OCI-LY3 (cell line): ENCODE measurements around the gene EIF4H.

Source experiments
- H2AFZ ChIP-seq: fragments of 200-600, 300-600 bp; shearing (Covaris generic); 2 replicates; pipeline ENCODE4 v1.6.0; 2014; ENCODE audit warnings: antibody characterized with exemption, low read depth, low read length
- H3K27ac ChIP-seq: fragments of 200-600, 300-600 bp; sonication (generic); 2 replicates; pipeline ENCODE4 v1.5.1; 2014; ENCODE audit warnings: mild to moderate bottlenecking, low read length, moderate library complexity, mixed read lengths
- H3K27me3 ChIP-seq: fragments of 200-600, 300-600 bp; sonication (generic); 2 replicates; pipeline ENCODE4 v1.6.1; 2014; ENCODE audit warnings: low read depth, low read length, mixed read lengths
- H3K36me3 ChIP-seq: fragments of 200-600, 300-600 bp; sonication (generic); replicated peaks from 2 replicates; pipeline ENCODE3; 2014; ENCODE audit warnings: low read depth, low read length, mixed read lengths
- H3K4me1 ChIP-seq: fragments of 300-600, 200-600 bp; sonication (generic); 2 replicates; pipeline ENCODE4 v1.6.1; 2014; ENCODE audit warnings: low read length, mixed read lengths
- H3K4me2 ChIP-seq: fragments of 200-600, 300-600 bp; sonication (generic); 2 replicates; pipeline ENCODE4 v1.6.1; 2014; ENCODE audit warnings: low read length, mixed read lengths
- H3K4me3 ChIP-seq: fragments of 300-600, 200-600 bp; sonication (generic); 2 replicates; pipeline ENCODE4 v1.5.1; 2014; ENCODE audit warnings: antibody characterized with exemption, mild to moderate bottlenecking, low read length, moderate library complexity
- H3K79me2 ChIP-seq: fragments of 300-600, 200-600 bp; shearing (Covaris generic); 2 replicates; pipeline ENCODE4 v1.6.1; 2014; ENCODE audit warnings: mild to moderate bottlenecking, low read length, mixed read lengths
- H3K9ac ChIP-seq: fragments of 300-600, 200-600 bp; shearing (Covaris generic); 2 replicates; pipeline ENCODE4 v1.6.0; 2014; ENCODE audit warnings: mild to moderate bottlenecking, low read length, moderate library complexity
- H3K9me3 ChIP-seq: fragments of 200-600, 300-600 bp; shearing (Covaris generic); 2 replicates; pipeline ENCODE4 v1.6.1; 2014; ENCODE audit warnings: low read length, mixed read lengths; ENCODE audit not compliant: insufficient read depth
- H4K20me1 ChIP-seq: fragments of 200-600, 300-600 bp; sonication (generic); 2 replicates; pipeline ENCODE4 v1.6.1; 2016; ENCODE audit warnings: low read length, mixed read lengths; ENCODE audit not compliant: insufficient read depth
- EZH2phosphoT487 ChIP-seq: fragments of 200-600 bp; shearing (Covaris generic); IDR thresholded peaks from 2 replicates; pipeline ENCODE4 v1.6.1; 2018; ENCODE audit warnings: antibody characterized with exemption, mixed run types, low read depth
- TF ChIP-seq, protein P1 (sequence below): fragments of 200-600, 300-600 bp; sonication (generic); IDR thresholded peaks from 2 replicates; pipeline ENCODE4 v1.5.1; 2014; ENCODE audit warnings: antibody characterized with exemption, low read length, low read depth

The EIF4H gene

DNA sequence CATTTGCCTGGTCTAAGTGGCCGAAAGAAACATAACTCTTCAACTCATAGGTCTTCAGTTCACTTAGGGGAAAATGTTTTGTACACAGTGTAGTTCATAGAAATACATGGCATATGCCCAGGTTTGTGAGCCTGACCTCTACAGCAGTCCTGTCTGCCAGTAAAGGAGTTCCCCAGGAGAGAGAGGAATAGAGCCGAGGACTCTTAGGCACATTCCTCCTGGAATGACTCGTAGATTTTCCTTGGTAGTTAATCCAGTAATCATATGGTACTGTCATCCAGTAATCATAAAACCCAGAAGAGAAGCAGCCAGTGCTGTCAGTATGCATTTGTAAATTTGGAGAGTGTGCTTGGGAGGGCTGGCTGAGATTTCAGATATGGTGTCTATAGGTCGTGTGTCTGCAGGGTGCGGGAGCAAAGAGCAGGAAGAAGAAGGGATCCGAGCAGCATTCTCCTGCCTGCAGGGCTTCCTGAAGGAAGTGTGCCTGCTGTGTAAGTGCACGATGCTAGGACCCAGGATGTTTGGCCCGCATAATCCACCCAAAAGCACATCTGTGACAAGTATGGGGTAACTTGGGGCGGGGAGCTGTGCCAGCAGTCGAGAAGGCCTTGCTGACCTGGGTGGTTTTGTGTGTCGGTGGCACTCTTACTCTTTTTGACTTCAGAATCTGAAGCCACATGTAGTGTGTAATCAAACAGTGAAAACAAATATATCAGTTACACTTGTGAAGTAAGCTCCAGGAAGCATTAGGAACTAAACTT, 13.9 kb downstream of the EIF4H start:
- Histone ChIP-seq H3K4me3 (no peak overlapping the region), H4K20me1 (peaks cover 66% of the 10 kb centered on the region), H3K4me2 (no peak overlapping the region), H2AFZ (no peak overlapping the region), H3K27me3 (no peaks in the 10 kb centered on the region), H3K36me3 (peaks cover 69% of the 10 kb centered on the region), H3K27ac (no peak overlapping the region), H3K9me3 (no peaks in the 10 kb centered on the region), H3K4me1 (peaks cover 2% of the 10 kb centered on the region; the same call in 1 of the 2 replicates), H3K79me2 (peaks cover 91% of the 10 kb centered on the region), H3K9ac (no peak overlapping the region)
- no peak for TF ChIP-seq EZH2phosphoT487
- TF ChIP-seq, protein P1, sequence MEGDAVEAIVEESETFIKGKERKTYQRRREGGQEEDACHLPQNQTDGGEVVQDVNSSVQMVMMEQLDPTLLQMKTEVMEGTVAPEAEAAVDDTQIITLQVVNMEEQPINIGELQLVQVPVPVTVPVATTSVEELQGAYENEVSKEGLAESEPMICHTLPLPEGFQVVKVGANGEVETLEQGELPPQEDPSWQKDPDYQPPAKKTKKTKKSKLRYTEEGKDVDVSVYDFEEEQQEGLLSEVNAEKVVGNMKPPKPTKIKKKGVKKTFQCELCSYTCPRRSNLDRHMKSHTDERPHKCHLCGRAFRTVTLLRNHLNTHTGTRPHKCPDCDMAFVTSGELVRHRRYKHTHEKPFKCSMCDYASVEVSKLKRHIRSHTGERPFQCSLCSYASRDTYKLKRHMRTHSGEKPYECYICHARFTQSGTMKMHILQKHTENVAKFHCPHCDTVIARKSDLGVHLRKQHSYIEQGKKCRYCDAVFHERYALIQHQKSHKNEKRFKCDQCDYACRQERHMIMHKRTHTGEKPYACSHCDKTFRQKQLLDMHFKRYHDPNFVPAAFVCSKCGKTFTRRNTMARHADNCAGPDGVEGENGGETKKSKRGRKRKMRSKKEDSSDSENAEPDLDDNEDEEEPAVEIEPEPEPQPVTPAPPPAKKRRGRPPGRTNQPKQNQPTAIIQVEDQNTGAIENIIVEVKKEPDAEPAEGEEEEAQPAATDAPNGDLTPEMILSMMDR, result no peak

- Histone ChIP-seq H3K79me2 (peaks cover 76% of the 10 kb centered on the region), H3K9me3 (no peaks in the 10 kb centered on the region), H3K27ac (no peak overlapping the region), H3K4me3 (no peak overlapping the region), H3K27me3 (no peaks in the 10 kb centered on the region), H4K20me1 (peaks cover 45% of the 10 kb centered on the region), H3K36me3 (peaks cover 78% of the 10 kb centered on the region), H2AFZ (no peak overlapping the region), H3K4me2 (no peak overlapping the region), H3K9ac (no peak overlapping the region), H3K4me1 (no peaks in the 10 kb centered on the region)
- TF ChIP-seq, protein P1, result no peak
- TF ChIP-seq EZH2phosphoT487, result no peak
Measured at GRCh38 chr7:74190259-74190658, 16.1 kb downstream of the EIF4H start.

- peaks cover 66% of the 10 kb centered on the region for H3K79me2 ChIP-seq
- H4K20me1 ChIP-seq, result peaks cover 35% of the 10 kb centered on the region
- no peak overlapping the region for H2AFZ ChIP-seq
- no peaks in the 10 kb centered on the region for H3K9me3 ChIP-seq
- H3K4me2 ChIP-seq, result no peak overlapping the region
- H3K27ac ChIP-seq, result no peak overlapping the region
- peaks cover 74% of the 10 kb centered on the region for H3K36me3 ChIP-seq
- TF ChIP-seq EZH2phosphoT487, result no peak
- no peak overlapping the region for H3K4me3 ChIP-seq
- H3K4me1 ChIP-seq, result no peaks in the 10 kb centered on the region
- H3K27me3 ChIP-seq, result no peaks in the 10 kb centered on the region
- H3K9ac ChIP-seq, result no peak overlapping the region
Measured at GRCh38 chr7:74191231-74191630, 17.1 kb downstream of the EIF4H start.

- Histone ChIP-seq H3K27me3 (no peaks in the 10 kb centered on the region), H3K9ac (no peak overlapping the region), H3K4me1 (no peaks in the 10 kb centered on the region), H4K20me1 (peaks cover 22% of the 10 kb centered on the region), H3K27ac (no peak overlapping the region), H3K36me3 (peaks cover 70% of the 10 kb centered on the region), H3K9me3 (no peaks in the 10 kb centered on the region), H3K4me3 (no peak overlapping the region), H3K4me2 (no peak overlapping the region), H2AFZ (no peak overlapping the region), H3K79me2 (peaks cover 48% of the 10 kb centered on the region)
- TF ChIP-seq EZH2phosphoT487, result no peak
Measured at GRCh38 chr7:74193054-74193453, 18.9 kb downstream of the EIF4H start.

DNA sequence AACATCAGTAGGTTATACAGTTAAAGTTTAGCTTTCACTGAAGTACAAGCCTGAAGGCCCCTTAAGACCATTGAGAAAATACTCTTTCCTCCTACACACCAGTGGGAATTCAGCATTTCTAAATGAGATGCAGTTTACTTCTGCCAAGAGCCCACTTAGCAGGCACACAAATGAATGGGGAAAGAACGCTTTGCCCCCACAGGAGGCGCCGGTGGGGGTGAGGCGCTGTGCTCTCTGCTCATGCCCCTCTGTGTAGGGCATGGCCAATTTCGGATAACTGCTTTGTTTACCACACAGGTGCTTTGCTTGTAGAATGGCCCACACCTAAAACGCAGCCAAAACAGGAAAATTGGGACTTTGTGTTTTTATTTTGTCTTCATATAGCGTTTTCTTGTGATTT, 19.8 kb downstream of the EIF4H start:
- Histone ChIP-seq H3K4me3 (no peak overlapping the region), H3K79me2 (peaks cover 39% of the 10 kb centered on the region), H3K36me3 (peaks cover 61% of the 10 kb centered on the region), H3K9me3 (no peaks in the 10 kb centered on the region), H3K27me3 (no peaks in the 10 kb centered on the region), H4K20me1 (peaks cover 13% of the 10 kb centered on the region), H3K27ac (no peak overlapping the region), H2AFZ (no peak overlapping the region), H3K9ac (no peak overlapping the region), H3K4me1 (no peaks in the 10 kb centered on the region), H3K4me2 (no peak overlapping the region)
- TF ChIP-seq, protein P1, result no peak
- no peak for TF ChIP-seq EZH2phosphoT487
